Testis (tissue), 2 donors: ENCODE measurements around the gene P2RY14.

ENCODE experiments used
- POLR2A ChIP-seq: fragments of 450-650 bp; IDR thresholded peaks from one replicate; pipeline ENCODE4 v1.6.1; 2017; ENCODE audit warnings: antibody characterized with exemption, mild to moderate bottlenecking, moderate library complexity
- TF ChIP-seq, protein P1 (sequence below), 3 experiments: fragments of 450-650 bp in 2 of 3; fragments of 200-600 bp in 1 of 3; sonication (generic) in 1 of 3; IDR thresholded peaks; one replicate each; pipeline ENCODE4 v1.5.1; 2016 to 2019; ENCODE audit warnings: antibody characterized with exemption in 3 of 3, mild to moderate bottlenecking in 2 of 3, moderate library complexity in 1 of 3

DNA sequence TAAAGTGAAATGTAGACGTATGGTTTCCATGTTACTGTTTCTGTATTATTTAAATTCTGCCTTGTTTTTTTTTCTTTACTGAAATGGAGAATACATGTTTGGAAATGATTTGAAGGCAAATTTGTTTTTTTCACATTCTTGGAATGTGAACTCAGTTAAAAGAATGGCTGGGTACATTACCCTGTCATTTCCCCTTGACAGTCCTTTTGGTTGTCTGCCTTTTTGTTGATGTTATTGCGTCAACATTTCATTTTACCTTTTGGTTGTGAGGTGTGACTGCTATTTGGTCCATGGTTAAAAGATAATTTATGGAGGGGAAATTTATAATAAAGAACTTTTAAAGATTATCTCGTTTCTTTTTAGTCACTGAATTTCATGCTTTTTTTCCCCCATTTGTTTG is 72.1 kb downstream of the P2RY14 start:
- TF ChIP-seq, protein P1, sequence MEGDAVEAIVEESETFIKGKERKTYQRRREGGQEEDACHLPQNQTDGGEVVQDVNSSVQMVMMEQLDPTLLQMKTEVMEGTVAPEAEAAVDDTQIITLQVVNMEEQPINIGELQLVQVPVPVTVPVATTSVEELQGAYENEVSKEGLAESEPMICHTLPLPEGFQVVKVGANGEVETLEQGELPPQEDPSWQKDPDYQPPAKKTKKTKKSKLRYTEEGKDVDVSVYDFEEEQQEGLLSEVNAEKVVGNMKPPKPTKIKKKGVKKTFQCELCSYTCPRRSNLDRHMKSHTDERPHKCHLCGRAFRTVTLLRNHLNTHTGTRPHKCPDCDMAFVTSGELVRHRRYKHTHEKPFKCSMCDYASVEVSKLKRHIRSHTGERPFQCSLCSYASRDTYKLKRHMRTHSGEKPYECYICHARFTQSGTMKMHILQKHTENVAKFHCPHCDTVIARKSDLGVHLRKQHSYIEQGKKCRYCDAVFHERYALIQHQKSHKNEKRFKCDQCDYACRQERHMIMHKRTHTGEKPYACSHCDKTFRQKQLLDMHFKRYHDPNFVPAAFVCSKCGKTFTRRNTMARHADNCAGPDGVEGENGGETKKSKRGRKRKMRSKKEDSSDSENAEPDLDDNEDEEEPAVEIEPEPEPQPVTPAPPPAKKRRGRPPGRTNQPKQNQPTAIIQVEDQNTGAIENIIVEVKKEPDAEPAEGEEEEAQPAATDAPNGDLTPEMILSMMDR (IDR thresholded peaks at IDR 0.05), result no peak
- no peak for TF ChIP-seq POLR2A
